GM13976 (cell line): ENCODE data around the gene CST11.
A peak's percentile ranks its signal among the peaks of the same experiment; 100 is the strongest.

ENCODE experiments used
- DNase-seq: peaks from one replicate; pipeline ENCODE4 v3.0.0; 2012; ENCODE audit warnings: low spot score
- CTCF ChIP-seq: IDR thresholded peaks from 2 replicates; pipeline ENCODE4 v1.5.1; 2012; ENCODE audit warnings: borderline replicate concordance, mild to moderate bottlenecking; ENCODE audit not compliant: insufficient read depth; ENCODE audit errors: extremely low read depth, missing control alignments, control extremely low read depth
- in situ Hi-C: fragments of 300-500 bp; cut with MboI; formaldehyde crosslinking; loops from one replicate; pipeline ENCODE4 v1.12.0; 2022; ENCODE audit warnings: low sequenced_read_pairs, mixed read lengths, inconsistent platforms; ENCODE audit not compliant: unreplicated experiment

The CST11 gene, protein sequence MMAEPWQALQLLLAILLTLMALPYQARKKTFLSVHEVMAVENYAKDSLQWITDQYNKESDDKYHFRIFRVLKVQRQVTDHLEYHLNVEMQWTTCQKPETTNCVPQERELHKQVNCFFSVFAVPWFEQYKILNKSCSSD

GRCh38 chr20:23452776-23453175 lies at the start of gene CST11:
CST11 (minus strand) TSS chr20:23452876; CDS start chr20:23452811, 65 bp downstream.
- in situ Hi-C loops: no loop called here
- TF ChIP-seq CTCF: no peak
- DNase-seq: peak; percentile 7

DNA sequence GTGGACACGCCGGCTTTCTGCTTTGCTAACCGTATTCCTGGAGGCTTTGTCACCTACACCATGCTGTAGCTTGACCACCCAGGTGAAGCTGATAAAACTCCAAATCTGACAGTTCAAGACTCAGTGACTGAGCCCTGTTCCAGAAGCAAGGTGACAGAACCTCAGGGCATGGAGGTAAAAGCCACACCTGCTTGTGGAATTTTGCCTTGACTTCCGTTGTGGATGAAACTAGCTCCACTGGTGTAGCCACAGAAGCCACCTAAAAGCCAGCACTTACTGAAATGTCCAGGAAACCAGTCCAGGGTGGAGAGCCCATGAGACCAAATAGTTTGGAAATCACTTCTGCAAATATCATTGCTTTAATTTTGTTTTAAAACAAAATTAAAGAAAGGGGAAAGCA lies 49.2 kb upstream of the CST11 start:
- no peak for DNase-seq
- no peak for TF ChIP-seq CTCF
- in situ Hi-C loops: no loop called here

DNA sequence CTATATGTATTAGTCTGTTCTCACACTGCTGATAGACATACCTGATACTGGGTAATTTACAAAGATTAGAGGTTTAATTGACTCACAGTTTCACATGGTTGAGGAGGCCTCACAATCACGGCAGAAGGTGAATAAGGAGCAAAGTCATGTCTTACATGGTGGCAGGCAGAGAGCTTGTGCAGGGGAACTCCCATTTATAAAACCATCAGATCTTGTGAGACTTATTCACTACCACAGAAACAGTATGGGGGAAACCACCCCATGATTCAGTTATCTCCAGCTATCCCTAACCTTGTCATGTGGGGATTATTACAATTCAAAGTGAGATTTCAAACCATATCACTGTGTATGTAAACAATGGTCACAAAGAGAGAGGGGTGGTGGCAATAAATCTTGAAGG lies 44.9 kb upstream of the CST11 start:
- no peak for DNase-seq
- TF ChIP-seq CTCF: no peak
- in situ Hi-C loops: no loop called here

- DNase-seq: no peak
- in situ Hi-C loops: no loop called here
- no peak for TF ChIP-seq CTCF
Measured at GRCh38 chr20:23493172-23493772, 40.6 kb upstream of the CST11 start.

DNA sequence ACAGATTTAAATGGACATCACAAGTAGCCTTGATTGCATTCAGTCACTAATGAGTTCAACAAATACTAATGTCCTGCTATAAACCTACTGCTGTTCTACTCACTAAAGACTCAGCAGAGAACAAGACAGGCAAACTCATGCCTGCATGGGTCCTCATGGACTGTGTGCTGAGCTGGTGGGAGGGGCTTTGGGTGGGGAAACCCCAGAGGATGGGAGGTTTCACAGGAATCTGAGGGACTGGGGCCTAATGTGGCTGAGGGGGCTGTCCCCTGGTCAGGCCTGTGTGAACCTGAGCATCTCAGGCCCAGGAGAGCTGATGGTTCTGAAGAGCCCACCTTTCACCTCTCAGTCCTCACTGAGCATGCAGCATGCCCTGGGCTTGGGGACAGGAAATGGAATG lies 39.6 kb upstream of the CST11 start:
- no peak for TF ChIP-seq CTCF
- DNase-seq: no peak
- in situ Hi-C loops: no loop called here

DNA sequence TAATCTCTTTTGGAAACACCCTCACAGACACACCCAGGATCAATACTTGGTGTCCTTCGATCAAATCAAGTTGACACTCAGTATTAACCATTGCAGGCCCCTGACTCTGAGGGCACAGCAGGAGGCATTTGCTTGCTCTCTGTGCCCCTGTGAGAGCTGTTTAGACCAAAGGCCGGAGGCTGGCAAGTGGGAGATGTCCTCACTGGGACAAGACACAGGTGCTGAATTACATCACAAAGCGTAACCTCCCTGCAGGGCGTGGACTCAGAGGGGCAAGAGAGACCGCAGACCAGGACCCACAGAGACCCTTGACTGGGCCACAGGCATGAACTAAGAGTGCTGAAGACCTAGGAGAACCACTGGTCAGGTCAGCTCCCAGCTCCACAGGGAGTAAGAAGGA lies 38.1 kb upstream of the CST11 start, which contains the start of gene CST8:
Gene CST8 (plus strand): TSS at position 301 of the 400 bp plus-strand sequence. CDS start 551 bp downstream, outside the sequence.
- no peak for TF ChIP-seq CTCF
- in situ Hi-C loops: no loop called here
- no peak for DNase-seq
